GM19438 (cell line): Measurements from ENCODE around the gene ZNF541.

Source experiments
- ATAC-seq: cut with Tn5 transposase; IDR thresholded peaks from one replicate; pipeline ENCODE4 v1.9.1; 2021; ENCODE audit warnings: low read depth; ENCODE audit not compliant: unreplicated experiment

The ZNF541 gene, protein sequence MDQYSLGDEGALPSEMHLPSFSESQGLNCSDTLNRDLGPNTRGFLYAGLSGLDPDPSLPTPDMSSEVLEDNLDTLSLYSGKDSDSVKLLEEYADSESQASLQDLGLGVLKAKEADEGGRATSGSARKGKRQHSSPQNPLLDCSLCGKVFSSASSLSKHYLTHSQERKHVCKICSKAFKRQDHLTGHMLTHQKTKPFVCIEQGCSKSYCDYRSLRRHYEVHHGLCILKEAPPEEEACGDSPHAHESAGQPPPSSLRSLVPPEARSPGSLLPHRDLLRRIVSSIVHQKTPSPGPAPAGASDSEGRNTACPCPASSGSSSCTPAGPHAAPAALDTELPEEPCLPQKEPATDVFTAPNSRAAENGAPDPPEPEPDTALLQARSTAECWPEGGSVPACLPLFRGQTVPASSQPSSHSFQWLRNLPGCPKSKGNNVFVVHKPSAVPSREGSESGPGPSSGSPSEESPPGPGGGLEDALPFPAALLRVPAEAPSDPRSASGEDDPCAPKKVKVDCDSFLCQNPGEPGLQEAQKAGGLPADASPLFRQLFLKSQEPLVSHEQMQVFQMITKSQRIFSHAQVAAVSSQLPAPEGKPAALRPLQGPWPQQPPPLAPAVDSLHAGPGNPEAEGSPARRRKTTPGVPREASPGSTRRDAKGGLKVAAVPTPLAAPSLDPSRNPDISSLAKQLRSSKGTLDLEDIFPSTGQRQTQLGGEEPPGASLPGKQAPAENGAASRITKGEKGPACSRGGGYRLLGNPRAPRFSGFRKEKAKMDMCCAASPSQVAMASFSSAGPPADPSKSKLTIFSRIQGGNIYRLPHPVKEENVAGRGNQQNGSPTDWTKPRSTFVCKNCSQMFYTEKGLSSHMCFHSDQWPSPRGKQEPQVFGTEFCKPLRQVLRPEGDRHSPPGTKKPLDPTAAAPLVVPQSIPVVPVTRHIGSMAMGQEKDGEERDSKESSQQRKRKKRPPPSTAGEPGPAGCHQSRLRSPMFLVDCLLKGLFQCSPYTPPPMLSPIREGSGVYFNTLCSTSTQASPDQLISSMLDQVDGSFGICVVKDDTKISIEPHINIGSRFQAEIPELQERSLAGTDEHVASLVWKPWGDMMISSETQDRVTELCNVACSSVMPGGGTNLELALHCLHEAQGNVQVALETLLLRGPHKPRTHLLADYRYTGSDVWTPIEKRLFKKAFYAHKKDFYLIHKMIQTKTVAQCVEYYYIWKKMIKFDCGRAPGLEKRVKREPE (N-terminal part only)

DNA sequence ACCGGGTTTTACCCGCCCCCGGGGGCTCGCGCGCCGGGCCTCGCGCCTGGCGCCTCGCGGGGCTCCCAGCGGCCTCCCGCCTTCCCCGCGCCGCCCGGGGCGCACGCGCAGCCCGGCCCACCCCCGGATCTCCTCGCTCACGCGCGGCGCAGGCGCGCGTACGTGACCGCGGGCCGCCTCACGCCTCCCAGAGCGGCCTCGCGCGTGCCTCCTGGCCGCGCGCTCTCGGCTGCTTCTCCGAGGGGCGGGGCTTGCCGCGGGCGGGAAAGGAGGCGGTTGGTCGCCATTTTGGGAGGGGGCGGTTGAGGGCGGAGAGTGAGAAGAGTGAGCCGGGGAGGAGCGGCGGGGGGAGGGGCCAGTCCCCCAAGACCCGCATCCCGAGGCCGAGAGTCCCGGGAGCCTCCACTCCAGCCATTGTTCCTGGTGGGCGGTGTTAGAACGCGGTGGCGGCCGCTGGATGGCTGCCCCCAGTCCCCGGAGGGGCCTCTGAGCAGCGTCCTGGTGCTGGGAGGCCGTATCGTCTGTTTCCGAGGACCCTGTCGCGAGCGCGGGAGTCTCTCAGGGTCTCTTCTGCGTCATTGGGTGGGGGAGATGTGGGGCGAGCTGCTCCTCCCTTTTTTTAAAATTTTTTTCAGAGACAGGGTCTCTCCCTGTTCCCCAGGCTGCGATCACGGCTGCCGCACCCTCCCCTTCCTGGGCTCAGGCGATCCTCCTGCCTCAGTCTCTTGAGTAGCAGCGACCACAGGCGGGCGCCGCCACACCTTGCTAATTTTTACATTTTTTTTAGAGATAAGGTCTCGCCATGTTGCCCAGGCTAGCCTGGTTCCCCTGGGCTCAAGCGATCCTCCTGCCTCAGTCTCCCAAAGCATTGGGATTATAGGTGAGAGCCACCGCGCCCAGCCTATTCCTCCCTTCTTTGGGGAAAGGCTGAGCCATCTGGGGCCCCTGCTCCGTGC is at the start of gene ZNF541:
TSS of gene ZNF541 (minus strand) at position 78 of the 956 bp plus-strand sequence. CDS start 17,292 bp downstream, outside the sequence.
- ATAC-seq, result no peak

DNA sequence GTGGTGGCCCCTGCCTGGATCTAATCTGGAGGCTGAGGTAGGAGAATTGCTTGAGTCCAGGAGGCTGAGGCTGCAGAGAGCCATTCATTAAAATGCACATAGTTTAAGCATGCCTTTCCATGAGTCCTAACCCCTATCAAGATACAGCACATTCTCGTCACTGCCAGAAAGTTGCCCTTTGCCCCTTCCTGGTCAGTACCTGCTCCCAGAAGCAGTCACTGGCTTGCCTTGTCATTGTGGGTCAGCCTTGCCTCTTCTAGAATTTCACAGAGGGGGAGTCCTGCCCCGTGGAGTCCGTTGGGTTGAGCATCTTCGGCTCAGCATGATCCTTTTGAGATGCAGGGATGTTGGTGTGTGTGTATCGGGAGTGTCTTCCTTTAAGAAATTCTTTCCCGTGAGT is 46.8 kb upstream of the ZNF541 start:
- ATAC-seq, result no peak

DNA sequence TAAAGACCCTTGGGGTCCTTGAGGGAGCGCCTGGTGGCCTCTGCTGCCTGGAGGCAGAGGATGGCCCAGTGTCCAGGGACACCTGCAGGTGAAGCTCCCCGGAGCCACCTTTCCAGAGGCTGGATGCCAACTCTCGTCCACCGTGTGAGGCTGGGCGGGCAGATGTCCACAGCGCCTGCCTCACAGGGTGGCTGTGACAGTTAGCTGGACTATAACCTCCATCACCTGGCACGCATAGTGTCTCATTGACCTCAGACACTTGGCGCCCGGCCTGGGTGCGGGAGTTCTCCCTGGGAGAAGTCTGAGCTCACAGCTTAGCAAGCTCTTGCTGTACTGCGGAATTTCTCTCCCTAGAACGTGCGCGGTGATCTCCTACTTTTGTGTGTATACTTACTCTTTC is 45.8 kb upstream of the ZNF541 start:
- no peak for ATAC-seq

DNA sequence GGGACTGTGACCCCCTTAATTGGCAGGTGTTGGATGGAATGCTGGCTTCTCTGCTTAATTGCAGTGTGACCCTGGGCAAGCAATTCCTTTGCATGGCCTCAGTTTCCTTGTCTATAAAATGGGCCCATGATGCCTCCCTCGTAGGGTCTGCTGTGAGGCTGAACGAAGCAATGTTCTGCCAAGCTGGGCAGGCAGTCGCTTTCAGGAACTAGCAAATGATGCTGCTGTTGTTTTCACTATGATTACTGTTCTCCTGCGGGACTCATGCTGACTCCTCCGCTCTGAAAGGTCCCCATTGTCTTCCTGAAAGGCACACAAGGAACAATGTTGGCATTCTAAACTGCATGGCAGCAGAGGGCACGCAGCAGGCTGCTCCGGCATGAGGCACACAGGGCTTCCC is 42.8 kb upstream of the ZNF541 start:
- no peak for ATAC-seq

DNA sequence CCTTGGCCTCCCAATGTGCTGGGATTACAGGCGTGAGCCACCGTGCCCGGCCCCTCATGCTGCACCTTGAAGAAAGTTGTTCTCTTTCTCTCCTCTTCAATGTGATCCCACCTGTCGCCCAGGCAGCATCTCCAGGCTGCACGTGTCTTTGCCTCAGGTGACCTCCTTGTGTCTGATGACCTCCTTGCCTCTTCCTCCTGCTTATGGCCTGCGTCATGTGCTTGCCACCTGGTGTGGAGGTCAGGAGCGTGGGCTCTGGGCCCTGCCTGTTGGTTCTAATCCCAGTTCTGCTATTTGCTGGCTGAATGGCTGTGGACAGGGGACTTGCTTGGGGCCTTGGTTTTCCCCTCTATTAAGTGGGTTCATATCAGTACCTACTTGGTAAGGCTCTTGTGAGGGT is 42.3 kb upstream of the ZNF541 start:
- ATAC-seq, result no peak

DNA sequence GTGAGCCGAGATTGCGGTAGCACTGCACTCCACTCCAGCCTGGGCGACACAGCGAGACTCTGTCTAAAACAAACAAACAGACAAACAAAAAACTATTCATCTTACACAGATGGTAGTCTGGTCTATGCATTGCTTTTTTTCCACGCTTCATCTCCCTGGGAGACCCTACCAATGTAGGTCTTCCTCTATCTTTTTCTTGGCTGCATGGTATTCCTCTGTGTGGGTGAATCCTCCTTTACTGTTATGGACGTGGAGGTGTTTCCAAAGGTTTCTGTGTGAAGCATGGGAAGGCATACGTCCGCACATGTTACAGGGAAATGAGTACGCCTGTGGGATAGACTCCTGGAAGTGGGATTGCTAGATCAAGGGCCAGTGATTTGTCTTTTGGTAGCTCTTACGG is 41.6 kb upstream of the ZNF541 start:
- no peak for ATAC-seq

DNA sequence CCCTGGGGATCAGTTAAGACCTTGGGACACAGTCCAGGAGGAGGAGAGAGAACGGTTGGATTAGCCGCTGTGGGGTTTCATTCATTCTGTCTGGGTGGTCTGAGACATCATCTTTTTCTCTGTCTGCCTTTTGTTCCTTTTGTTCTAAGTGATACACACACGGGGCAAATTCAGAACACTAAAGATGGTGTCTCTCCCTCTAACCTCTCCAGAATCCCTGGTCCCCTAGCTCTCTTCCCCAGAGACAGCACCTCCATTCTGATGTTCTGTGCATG is 41.0 kb upstream of the ZNF541 start:
- no peak for ATAC-seq

DNA sequence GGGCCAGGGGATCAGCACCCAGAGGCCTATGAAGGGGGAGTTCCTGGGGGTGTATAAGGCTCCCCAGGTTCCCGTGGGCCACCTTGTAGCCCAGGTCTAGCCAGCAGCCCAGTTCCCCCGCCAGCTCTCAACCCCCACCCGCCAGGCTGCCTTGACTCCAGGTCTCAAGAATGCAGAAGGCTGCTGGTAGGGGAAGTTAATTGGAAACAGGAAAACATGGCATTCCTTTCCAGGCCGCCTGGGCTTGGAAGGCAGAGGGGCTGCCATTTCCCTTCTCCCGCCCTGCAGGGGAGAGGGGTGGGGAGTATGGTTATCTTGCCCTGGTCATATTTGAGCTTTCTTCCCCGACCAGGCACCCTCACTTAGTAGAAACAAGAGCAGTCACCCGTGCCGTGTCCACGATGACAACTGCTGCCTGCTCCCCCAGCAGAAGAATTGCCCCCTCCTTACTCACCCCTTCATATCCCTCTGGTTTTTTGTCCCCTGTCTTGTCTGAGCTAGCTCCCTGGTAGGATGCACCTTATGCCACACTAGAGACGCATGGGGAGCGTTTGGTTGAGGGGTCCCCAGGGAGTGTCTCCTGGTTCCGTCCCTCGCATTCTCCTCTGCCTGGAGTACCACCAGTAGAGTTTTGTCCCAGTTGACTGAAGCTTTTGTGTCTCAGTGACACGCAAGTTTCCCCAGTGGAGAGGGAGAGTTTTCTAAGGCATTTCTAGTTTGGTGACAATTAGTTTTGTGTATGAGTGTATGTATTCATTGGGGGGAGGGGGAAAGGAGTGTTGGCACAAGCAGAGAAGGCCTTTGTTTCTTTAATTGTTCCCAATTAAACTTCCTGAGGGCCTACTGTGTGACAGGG is 40.4 kb upstream of the ZNF541 start:
- ATAC-seq, result no peak

DNA sequence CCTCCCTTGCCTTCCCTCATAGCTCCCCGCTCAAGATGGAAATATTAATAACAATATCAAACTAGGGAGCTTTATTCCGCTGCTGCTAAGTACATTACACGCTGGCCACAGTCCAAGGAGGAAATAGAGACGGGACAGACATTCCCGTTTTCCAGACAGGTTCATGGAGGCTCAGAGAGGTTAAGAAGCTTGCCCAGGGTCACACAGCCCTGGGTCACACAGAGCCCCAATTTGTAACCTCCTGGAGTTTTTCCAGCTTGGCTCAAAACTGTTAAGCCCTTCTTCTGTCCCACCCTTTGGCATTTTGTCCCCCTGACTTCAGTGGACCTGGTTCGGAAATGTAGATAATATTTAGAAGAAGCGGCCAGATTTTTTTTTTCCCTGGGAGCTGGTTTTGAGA is 38.0 kb upstream of the ZNF541 start:
- no peak for ATAC-seq

DNA sequence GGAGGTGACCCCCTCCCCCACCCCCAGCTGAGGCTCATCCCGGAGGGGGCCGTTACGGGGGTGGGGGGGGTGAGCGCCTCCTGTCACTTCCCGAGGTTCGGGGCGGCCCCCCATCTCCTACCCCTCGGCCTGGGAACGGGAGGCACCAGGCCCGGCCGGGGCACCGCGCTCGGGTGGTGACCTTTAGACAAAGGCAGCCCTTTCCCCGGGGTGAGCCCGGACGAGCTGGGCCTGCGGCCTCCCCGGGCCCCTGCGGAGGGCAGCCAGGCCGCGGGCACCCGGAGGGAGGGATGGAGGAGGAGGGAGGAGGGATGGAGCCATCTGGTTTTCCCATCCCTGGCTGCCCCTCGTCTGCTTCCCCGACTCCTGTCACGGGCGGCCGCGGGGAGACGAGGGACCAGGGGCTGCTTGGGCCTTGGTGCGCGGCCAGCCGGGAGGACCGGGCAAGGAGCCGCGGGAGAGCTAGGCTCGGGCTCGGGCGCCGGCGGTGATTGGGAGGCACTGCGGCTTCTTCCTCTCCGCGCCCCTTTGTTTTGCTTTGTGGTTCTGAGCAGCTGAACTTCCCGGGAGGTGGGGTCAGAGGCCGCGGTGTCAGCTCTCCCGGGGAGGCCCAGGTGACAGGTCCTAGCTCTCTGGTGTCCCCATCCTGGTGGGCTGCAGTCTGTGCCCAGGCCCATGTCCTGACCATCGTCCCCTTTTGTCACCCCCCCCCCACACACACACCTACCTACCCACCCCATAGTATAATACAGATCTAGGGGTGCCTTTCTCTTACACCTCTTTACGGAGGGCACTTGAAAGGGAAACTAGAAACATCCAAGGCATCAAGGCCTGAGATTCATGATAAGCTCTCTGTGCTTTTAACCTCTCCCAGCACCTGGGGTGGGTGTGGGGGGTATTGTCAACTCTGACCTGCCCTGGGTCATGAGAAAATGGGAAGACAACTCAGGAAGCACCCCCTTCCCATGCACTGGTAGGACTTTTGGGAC is 37.3 kb upstream of the ZNF541 start:
- no peak for ATAC-seq

DNA sequence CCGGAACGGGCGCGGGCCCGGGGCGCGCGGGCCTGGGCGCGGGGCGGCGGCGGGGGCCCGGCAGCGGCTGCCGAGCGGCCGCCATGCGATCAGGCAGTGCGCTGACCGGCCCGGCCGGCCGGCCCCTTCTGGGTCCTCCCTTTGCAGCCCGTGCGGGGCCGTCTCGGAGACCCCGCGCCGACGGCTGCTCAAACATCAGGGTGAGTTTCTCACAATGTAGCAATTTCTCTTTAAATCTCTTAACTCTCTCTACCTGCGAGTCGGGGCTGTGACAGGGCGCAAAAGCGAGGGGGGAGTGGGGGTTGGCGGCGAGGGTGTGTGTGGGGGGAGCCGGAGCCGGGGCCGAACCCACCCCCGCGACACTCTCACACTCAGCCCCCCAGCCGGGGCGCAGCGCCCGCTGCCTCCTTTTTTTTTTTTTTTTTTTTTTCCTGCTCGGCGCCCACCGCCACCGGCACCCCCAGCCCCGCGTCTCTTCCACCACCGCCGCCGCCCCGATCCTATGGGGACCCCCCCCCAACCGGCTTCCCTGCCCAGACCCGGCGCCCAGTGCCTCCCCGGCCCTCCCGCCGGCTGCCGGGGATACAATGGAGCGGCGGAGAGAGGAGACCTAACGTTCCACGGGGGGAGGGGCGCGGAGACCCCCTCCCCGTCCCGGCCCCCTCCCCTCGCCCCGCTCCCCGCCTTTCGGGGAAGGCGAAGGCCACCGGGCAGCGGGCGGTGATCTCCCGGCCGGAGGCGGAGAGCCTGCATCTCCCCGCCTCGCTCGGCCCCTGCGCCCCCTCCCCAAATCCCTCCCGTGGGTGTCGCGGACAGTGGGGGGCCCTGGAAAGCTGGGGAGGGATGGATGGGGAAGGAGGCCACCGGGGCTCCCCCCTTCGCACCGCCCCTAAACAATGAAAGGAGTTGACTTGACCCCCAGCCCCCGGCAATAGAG is 36.3 kb upstream of the ZNF541 start, which contains the start of gene BICRA:
TSS of gene BICRA (plus strand) at position 166 of the 937 bp plus-strand sequence. CDS start 64,441 bp downstream, outside the sequence.
- peak; percentile 41 for ATAC-seq

DNA sequence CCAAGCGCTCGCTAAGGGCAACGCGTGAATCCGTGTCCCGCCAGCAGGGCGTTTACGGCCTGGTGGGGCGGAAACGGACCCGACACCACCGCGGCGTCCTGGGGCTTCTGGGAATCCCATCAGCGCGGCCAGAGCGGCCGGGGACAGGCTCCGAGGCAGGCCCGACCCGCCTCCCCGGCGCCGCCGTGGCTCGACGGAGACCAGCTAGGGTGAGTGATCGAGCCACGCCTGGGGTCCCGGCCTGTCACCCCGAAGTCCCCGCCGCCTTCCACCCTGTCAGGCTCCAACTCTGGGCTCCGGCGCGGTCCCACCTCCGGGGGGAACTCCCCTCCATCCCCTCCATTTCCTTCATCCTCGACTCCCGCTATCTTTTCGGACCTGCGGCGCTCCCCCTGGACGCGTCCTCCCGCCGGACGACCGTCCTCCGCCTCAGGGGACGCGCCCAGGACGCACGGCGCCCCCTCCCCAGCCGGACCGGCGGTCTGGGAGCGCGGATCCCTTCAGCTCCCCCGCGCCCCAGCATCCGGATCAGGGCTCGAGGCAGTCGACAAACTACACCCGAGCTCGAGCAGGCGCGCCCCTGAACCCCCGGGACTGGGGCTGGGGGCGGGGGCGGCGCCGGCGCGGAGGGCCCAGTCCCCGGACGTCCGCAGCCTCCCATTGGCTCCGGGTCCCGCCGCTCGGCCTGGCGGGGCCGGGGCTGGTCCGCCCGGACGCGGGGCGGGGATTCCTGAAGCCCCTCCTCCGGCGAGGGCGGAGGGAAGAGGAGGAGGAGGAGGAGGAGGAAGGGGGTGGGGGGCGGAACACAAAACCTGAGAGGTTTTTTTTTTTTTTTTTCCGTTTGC is 35.3 kb upstream of the ZNF541 start:
- ATAC-seq, result peak; percentile 69

DNA sequence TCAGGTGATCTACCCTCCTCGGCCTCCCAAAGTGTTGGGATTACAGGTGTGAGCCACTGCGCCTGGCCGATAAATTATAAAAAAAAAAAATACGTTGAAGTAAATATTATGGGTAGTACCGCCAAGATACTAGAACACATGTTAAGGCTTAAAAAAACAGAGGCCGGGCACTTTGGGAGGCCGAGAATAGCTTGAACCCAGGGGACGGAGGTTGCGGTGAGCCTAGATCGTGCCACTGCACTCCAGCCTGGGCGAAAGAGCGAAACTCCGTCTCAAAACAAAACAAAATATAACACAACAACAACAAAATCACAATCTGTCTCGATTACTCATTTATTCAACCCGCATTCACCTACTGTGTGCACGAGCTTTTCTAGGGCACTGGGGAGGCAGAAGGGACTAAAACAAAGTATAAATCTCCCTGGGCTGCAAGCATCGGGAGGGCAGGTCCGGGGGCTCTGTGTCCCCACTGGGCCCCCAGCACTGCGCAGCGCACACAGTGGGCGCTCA is 34.7 kb upstream of the ZNF541 start:
- no peak for ATAC-seq

DNA sequence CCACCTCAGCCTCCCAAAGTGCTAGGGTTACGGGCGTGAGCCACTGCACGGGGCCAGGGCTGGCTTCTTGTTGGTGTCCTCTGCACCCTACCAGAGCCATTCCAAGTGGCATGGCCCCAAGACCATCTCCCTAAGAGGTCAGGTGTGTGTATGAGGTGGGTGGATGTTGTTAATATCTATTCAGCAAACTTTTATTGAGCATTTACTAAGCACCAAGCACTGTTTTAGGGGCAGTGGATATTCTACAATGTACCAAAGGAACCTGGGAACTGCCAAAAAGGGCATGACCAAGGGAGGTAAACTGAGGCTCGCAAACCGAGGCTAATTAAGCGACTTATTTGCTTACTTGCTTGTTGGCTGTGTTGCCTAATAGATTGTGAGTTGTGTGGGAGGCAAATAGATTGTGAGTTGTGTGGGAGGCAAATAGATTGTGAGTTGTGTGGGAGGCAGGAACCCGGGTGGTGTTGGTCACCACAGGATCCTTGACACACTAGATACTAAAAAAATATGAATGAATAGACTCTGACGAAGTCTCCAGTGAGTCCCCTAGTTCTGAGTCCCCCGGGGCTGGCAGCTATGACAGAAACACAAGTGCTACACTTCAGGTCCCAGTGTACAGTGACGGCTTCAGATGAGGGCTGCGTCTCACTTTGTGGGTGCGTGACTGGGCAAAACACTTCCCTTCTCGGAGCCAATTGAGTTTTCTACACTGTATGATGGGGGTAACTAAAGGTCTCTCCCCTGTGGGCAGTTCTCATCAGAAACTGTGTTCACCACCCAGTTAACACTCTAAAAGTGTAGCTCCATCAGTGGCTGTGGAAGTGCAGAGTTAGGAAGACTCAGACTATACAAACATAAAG is 31.0 kb upstream of the ZNF541 start:
- no peak for ATAC-seq
